OCI-LY7 (cell line): Measurements from ENCODE around the gene CNGA1. TPM values are rescaled to one million over a fixed set of nuclear protein-coding genes. Genes with fewer than 3 reads are reported as not detected.

Experiments
- BruUV-seq: library from RNA; stranded (reverse); fragments of 400-500 nt; replicated peaks from 2 replicates; lab custom pipeline; 2021; lab: Mats Ljungman, UMichigan
- CTCF ChIA-PET: fragments of 300-600 bp; sonication (Branson Sonifier 250); formaldehyde crosslinking; loops from one replicate; lab custom pipeline; 2022; ENCODE audit warnings: antibody characterized with exemption; ENCODE audit not compliant: unreplicated experiment; lab: Charles Lee
- POLR2A ChIA-PET: fragments of 300-600 bp; sonication (Branson Sonifier 250); formaldehyde crosslinking; loops from one replicate; lab custom pipeline; 2022; ENCODE audit warnings: antibody characterized with exemption; lab: Charles Lee
- DNase-seq: peaks from one replicate; pipeline ENCODE4 v3.0.0-alpha.2; 2015; ENCODE audit warnings: low spot score
- H2AFZ ChIP-seq: fragments of 200-600 bp; sonication (generic), shearing (Covaris generic); 2 replicates; pipeline ENCODE4 v1.6.1; 2014; ENCODE audit warnings: mild to moderate bottlenecking, antibody characterized with exemption, low read length, moderate library complexity
- H3K27ac ChIP-seq: fragments of 200-600 bp; sonication (generic); 2 replicates; pipeline ENCODE4 v1.5.1; 2014; ENCODE audit warnings: mixed run types, low read depth, mild to moderate bottlenecking, moderate library complexity, low read length, inconsistent platforms; ENCODE audit not compliant: poor library complexity, severe bottlenecking
- H3K36me3 ChIP-seq: fragments of 200-600 bp; sonication (generic); 2 replicates; pipeline ENCODE4 v1.6.1; 2014; ENCODE audit warnings: mild to moderate bottlenecking, antibody characterized with exemption, low read length, moderate library complexity, mixed read lengths; ENCODE audit not compliant: insufficient read depth
- H3K4me1 ChIP-seq: fragments of 200-600 bp; sonication (generic); 2 replicates; pipeline ENCODE4 v1.5.1; 2014; ENCODE audit warnings: mild to moderate bottlenecking, low read length; ENCODE audit not compliant: insufficient read depth, poor library complexity, severe bottlenecking
- H3K4me2 ChIP-seq: fragments of 200-600 bp; sonication (generic); 2 replicates; pipeline ENCODE4 v1.6.1; 2014; ENCODE audit warnings: mild to moderate bottlenecking, low read length
- H3K4me3 ChIP-seq: fragments of 200-600 bp; sonication (generic); 2 replicates; pipeline ENCODE4 v1.5.1; 2014; ENCODE audit warnings: mild to moderate bottlenecking, low read depth, low read length; ENCODE audit not compliant: poor library complexity, severe bottlenecking
- H3K79me2 ChIP-seq: fragments of 200-600 bp; sonication (generic); 2 replicates; pipeline ENCODE4 v1.6.1; 2016; ENCODE audit warnings: low read depth, mild to moderate bottlenecking, low read length, moderate library complexity, mixed read lengths; ENCODE audit not compliant: insufficient read depth
- H3K9me2 ChIP-seq: fragments of 200-600 bp; sonication (generic); 2 replicates; pipeline ENCODE4 v1.6.1; 2016; ENCODE audit warnings: mild to moderate bottlenecking, low read length, mixed read lengths; ENCODE audit not compliant: insufficient read depth
- H3K9me3 ChIP-seq: fragments of 200-600 bp; sonication (generic); 2 replicates; pipeline ENCODE4 v1.6.1; 2014; ENCODE audit warnings: mild to moderate bottlenecking, mixed run types, low read length, mixed read lengths
- H4K20me1 ChIP-seq: fragments of 200-600 bp; sonication (generic); 2 replicates; pipeline ENCODE4 v1.6.1; 2014; ENCODE audit warnings: mild to moderate bottlenecking, antibody characterized with exemption, low read length, moderate library complexity, mixed read lengths; ENCODE audit not compliant: insufficient read depth
- CTCF ChIP-seq: fragments of 200-600 bp; sonication (generic); conservative IDR thresholded peaks from 2 replicates; pipeline ENCODE4 v1.5.1; 2014; ENCODE audit warnings: mild to moderate bottlenecking, antibody characterized with exemption, low read length, moderate library complexity, mixed read lengths
- EZH2phosphoT487 ChIP-seq: fragments of 200-600 bp; sonication (generic); IDR thresholded peaks from 2 replicates; pipeline ENCODE4 v1.6.1; 2018; ENCODE audit warnings: low read depth, borderline replicate concordance, mild to moderate bottlenecking, mixed run types, antibody characterized with exemption, low read length, moderate library complexity, mixed read lengths
- intact Hi-C: fragments of 100-400 bp; cut with micrococcal nuclease; formaldehyde crosslinking; loops from one replicate; pipeline ENCODE4 v1.10.0; 2022; ENCODE audit not compliant: unreplicated experiment
- total RNA-seq, 2 experiments: library from RNA; depleted of rRNA in 1 of 2; stranded (reverse); fragments of >200 nt in 1 of 2; shearing (Covaris generic) in 1 of 2; gene quantifications; 2 replicates each; pipeline ENCODE4 v1.2.3, GENCODE V29; 2014 to 2022

Gene CNGA1
- total RNA-seq, 2 experiments from 2014 or later, result not detected

GRCh38 chr4:47913330-47913729 is 103.2 kb downstream of the CNGA1 start:
- peak overlapping the region; percentile 54 for H3K27ac ChIP-seq
- TSS peak; percentile 80 for BruUV-seq
- H3K4me2 ChIP-seq, result peak overlapping the region; percentile 87
- H3K79me2 ChIP-seq, result peaks cover 34% of the 10 kb centered on the region
- peak overlapping the region; percentile 80 for H2AFZ ChIP-seq
- TF ChIP-seq EZH2phosphoT487, result no peak
- no peak for TF ChIP-seq CTCF
- CTCF ChIA-PET, result no interaction called here
- POLR2A ChIA-PET, result interaction anchor here (0.6 to 1.7 kb wide), 3 partner anchors 8 to 125 kb away, joined by 4 to 11 read pairs (median 6); no protein-coding TSS in a partner anchor
- no peaks in the 10 kb centered on the region; the same call in 1 of the 2 replicates for H4K20me1 ChIP-seq
- intact Hi-C loops, result loop anchor here (5.0 to 10.0 kb wide), 3 partner anchors 124 to 429 kb away; partner anchors contain the start of gene SLAIN2
- peaks cover 33% of the 10 kb centered on the region for H3K4me1 ChIP-seq
- H3K36me3 ChIP-seq, result peaks cover 33% of the 10 kb centered on the region
- H3K9me3 ChIP-seq, result no peaks in the 10 kb centered on the region
- H3K4me3 ChIP-seq, result peak overlapping the region; percentile 98
- H3K9me2 ChIP-seq, result no peaks in the 10 kb centered on the region
- peak; percentile 10 for DNase-seq

DNA sequence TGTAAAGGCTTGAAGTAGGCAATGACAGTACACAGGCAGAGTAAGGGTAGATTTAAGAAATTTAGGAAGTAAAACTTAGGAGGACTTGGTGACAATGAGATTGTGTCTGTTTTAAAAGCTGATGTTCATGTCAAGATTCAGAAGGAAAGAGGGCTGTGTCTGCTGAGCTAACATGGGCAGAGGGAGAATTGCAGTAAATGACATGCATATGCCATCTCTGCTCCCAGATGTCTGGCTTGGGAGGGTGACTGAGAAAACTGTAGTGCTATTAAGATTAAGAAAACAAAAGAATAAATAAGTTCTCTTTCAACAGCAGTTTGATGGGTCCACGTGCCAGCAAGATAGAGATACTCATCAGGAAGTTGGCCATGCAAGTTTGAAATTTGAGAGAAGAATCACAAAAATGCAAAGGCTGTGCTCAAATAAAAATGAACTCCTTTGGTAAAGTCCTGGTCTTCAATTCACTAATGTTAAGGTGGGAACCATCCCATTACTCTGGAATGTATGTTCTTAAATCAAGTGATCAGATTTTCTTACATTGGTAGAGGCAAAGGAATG is 109.3 kb downstream of the CNGA1 start:
- H2AFZ ChIP-seq, result no peak overlapping the region
- no peak overlapping the region for H3K4me2 ChIP-seq
- no peaks in the 10 kb centered on the region for H3K9me2 ChIP-seq
- no peaks in the 10 kb centered on the region for H3K9me3 ChIP-seq
- BruUV-seq, result no TSS peak
- intact Hi-C loops, result no loop called here
- H3K79me2 ChIP-seq, result peaks cover 19% of the 10 kb centered on the region; the same call in 1 of the 2 replicates
- no peak for TF ChIP-seq CTCF
- no peak for TF ChIP-seq EZH2phosphoT487
- ChIA-PET POLR2A (interaction anchor here (1.7 kb wide), 1 partner anchor 30 kb away, joined by 4 read pairs; no protein-coding TSS in a partner anchor), CTCF (interaction anchor here (1.3 kb wide), 1 partner anchor 13 kb away, joined by 3 read pairs; no protein-coding TSS in a partner anchor)
- peaks cover 24% of the 10 kb centered on the region for H3K4me1 ChIP-seq
- peaks cover 85% of the 10 kb centered on the region for H3K36me3 ChIP-seq
- no peak overlapping the region for H3K4me3 ChIP-seq
- no peaks in the 10 kb centered on the region; the same call in 1 of the 2 replicates for H4K20me1 ChIP-seq
- no peak overlapping the region for H3K27ac ChIP-seq
- no peak for DNase-seq

GRCh38 chr4:47899639-47900038 is 116.8 kb downstream of the CNGA1 start:
- H3K36me3 ChIP-seq, result peaks cover 91% of the 10 kb centered on the region
- no peak overlapping the region for H3K4me2 ChIP-seq
- no peak overlapping the region for H3K27ac ChIP-seq
- no peak overlapping the region for H3K4me3 ChIP-seq
- no peaks in the 10 kb centered on the region for H4K20me1 ChIP-seq
- no peaks in the 10 kb centered on the region for H3K79me2 ChIP-seq
- BruUV-seq, result no TSS peak
- POLR2A ChIA-PET, result interaction anchor here (0.6 to 0.9 kb wide), 4 partner anchors 11 to 696 kb away, joined by 3 to 4 read pairs (median 3); no protein-coding TSS in a partner anchor
- CTCF ChIA-PET, result no interaction called here
- no peak overlapping the region for H2AFZ ChIP-seq
- H3K9me2 ChIP-seq, result no peaks in the 10 kb centered on the region
- intact Hi-C loops, result loop anchor here (5.0 kb wide), 1 partner anchor 37 kb away; no protein-coding TSS in a partner anchor
- no peaks in the 10 kb centered on the region for H3K9me3 ChIP-seq
- H3K4me1 ChIP-seq, result no peaks in the 10 kb centered on the region
- DNase-seq, result no peak
- TF ChIP-seq EZH2phosphoT487 (no peak), CTCF (no peak)
